Measurements from ENCODE around the gene INCENP.

DNA sequence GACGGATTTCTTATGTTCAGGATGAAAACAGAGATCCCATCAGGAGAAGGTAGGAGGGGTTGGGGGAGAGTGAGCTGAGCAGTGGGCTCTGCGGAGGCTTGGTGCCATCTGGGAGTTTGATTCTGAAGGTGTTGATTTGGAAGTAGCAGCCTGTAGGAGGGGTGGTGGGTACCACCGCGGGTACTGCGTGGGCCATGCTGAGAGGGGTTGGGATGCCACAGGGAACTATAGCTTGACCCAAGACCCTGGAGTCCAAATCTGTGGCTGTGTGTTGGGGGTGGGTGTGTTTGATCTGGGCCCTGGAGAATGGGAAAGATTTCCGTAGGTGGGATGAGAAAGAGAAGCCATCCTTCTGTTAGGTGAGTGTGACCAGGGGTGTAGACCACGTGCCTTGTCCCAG is 5.0 kb downstream of the INCENP start:
- TF ChIP-seq, protein P1, sequence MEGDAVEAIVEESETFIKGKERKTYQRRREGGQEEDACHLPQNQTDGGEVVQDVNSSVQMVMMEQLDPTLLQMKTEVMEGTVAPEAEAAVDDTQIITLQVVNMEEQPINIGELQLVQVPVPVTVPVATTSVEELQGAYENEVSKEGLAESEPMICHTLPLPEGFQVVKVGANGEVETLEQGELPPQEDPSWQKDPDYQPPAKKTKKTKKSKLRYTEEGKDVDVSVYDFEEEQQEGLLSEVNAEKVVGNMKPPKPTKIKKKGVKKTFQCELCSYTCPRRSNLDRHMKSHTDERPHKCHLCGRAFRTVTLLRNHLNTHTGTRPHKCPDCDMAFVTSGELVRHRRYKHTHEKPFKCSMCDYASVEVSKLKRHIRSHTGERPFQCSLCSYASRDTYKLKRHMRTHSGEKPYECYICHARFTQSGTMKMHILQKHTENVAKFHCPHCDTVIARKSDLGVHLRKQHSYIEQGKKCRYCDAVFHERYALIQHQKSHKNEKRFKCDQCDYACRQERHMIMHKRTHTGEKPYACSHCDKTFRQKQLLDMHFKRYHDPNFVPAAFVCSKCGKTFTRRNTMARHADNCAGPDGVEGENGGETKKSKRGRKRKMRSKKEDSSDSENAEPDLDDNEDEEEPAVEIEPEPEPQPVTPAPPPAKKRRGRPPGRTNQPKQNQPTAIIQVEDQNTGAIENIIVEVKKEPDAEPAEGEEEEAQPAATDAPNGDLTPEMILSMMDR (IDR thresholded peaks at IDR 0.05; ENCODE audit: poor library complexity, severe bottlenecking), result no peak
- TF ChIP-seq, protein P2, sequence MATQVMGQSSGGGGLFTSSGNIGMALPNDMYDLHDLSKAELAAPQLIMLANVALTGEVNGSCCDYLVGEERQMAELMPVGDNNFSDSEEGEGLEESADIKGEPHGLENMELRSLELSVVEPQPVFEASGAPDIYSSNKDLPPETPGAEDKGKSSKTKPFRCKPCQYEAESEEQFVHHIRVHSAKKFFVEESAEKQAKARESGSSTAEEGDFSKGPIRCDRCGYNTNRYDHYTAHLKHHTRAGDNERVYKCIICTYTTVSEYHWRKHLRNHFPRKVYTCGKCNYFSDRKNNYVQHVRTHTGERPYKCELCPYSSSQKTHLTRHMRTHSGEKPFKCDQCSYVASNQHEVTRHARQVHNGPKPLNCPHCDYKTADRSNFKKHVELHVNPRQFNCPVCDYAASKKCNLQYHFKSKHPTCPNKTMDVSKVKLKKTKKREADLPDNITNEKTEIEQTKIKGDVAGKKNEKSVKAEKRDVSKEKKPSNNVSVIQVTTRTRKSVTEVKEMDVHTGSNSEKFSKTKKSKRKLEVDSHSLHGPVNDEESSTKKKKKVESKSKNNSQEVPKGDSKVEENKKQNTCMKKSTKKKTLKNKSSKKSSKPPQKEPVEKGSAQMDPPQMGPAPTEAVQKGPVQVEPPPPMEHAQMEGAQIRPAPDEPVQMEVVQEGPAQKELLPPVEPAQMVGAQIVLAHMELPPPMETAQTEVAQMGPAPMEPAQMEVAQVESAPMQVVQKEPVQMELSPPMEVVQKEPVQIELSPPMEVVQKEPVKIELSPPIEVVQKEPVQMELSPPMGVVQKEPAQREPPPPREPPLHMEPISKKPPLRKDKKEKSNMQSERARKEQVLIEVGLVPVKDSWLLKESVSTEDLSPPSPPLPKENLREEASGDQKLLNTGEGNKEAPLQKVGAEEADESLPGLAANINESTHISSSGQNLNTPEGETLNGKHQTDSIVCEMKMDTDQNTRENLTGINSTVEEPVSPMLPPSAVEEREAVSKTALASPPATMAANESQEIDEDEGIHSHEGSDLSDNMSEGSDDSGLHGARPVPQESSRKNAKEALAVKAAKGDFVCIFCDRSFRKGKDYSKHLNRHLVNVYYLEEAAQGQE (IDR thresholded peaks at IDR 0.05; ENCODE audit: borderline replicate concordance), result no peak
- TF ChIP-seq EZH2 (IDR thresholded peaks at IDR 0.05; ENCODE audit: borderline replicate concordance, insufficient read depth, low read length, poor library complexity, severe bottlenecking), result no peak
- TF ChIP-seq MXI1 (conservative IDR thresholded peaks at IDR 0.05; ENCODE audit: poor library complexity, severe bottlenecking), result no peak
- TF ChIP-seq POLR2AphosphoS5 (IDR thresholded peaks at IDR 0.05), result no peak
- TF ChIP-seq RAD21 (conservative IDR thresholded peaks at IDR 0.05), result no peak
- TF ChIP-seq TAF1 (IDR thresholded peaks at IDR 0.05; ENCODE audit: low read depth), result no peak
- no peak for TF ChIP-seq EP300 (conservative IDR thresholded peaks at IDR 0.05; ENCODE audit: poor library complexity, severe bottlenecking)
- TF ChIP-seq SMC3 (conservative IDR thresholded peaks at IDR 0.05; ENCODE audit: poor library complexity), result no peak
